NCI-H2196 (cell line): Measurements from ENCODE around the gene INPP4B.

Experiments used
- DNase-seq: peaks from one replicate; lab custom pipeline; 2025; ENCODE audit not compliant: unreplicated experiment; lab: John Stamatoyannopoulos, UW

Gene INPP4B

DNA sequence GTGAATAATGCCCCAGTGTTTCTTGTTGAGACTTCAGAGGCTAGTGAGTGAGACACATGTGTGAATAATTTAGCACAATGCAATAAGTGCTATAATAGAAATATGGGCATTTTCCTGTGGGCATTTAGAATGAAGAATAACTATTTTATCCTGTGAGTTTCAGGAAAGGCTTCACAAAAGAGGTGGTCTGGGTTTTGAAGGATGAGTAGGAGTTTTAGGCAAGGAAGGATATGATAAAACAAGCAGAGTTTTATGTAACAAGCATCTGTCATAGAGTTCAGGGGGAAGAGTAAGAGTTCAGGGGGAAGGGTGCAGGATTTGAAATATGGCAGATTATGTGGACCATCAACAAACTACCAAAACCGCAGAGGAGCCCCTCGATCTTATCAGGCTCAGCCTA is 529.2 kb downstream of the INPP4B start:
- DNase-seq, result no peak

DNA sequence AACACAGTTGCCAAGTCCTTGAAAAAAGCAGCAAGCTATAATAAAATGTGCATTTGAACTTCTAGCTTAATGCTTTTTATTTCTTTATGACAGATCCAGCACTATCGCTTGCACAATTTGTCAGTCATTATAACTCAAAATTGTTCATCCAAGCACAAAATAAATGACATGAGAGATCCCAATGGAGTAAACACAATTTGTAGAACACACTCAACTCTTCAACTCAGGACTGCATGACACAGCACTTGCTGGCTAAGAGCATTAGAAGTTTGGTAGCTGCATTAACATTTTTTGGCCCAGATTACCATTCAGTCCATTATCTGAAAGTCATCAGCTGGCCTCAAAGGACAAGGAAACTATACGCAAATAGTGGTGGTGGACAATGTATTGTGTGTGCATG is 530.1 kb downstream of the INPP4B start:
- DNase-seq, result no peak

DNA sequence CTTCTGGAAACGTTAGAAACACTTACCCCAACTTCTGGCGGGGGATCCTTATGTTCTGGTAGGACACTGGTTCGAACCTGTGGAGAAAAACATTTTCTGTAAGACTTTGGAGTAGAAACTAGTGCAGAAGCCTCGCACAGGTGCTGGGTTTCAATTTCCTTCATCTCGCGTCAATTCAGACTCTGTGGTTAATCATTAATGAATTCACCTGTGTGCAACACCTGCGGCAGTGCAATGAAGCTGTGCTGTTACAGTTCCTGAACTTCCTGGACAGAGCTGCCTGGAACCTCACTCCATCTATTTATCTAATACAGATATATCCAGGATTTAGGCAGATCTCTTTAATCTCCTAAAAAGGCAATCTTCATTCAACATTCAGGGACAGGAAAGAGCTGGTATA is 531.4 kb downstream of the INPP4B start:
- no peak for DNase-seq

DNA sequence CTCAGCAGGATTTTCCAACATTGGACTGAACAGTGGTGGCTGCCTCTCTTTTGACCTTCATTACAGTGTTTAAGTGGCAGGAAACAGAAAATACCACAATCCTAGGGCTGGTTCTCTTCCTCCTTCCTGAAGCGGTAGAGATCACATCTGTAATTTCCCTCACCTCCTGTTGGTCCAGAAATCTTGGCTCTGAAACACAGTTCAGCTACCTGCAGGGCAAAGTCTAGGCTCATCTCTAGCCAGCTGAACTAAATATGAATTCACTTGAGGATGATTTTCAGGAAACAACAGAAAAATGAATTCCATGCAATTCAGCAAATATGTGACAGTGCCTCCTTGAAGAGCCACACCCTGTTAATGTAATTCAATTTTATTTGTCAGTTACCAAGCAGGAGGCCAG is 531.9 kb downstream of the INPP4B start:
- no peak for DNase-seq

DNA sequence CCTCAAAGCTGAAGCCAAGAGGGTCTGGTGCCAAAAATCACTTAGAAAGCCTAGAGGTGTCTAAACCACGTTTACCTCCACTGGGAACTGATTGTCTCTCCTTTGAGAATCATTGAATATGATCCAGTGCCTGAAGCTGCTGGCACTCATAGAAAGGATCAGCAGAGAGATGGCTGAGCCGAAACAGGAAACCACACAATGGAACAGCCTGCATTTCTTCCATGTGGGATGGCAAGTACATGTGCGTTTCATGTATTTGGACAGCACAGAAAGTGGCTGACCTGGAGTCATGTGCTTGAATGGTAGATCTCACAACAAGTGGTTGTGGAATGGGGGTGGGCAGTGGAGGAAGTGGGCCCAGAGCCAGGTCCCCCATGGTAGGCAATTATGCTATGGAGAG is 533.7 kb downstream of the INPP4B start:
- DNase-seq, result no peak

DNA sequence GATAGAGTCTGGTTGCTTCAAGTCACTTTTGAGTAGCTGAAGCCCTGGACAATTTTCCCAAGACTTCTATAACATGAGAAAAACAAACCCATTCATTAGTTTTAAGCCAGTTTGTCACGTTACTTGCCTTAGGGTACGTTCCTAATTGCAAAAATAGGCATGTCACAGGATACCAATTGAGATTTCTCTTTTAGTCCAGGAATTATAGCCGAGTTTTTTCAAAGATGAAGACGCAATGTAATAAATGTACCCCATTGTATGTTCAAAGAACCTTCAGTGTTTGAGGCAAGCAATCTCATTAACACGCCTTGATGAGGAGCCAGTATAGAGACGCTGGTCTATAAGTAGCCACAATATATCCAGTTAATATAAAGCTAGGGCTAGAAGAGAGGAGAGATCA is 534.2 kb downstream of the INPP4B start:
- DNase-seq, result no peak

DNA sequence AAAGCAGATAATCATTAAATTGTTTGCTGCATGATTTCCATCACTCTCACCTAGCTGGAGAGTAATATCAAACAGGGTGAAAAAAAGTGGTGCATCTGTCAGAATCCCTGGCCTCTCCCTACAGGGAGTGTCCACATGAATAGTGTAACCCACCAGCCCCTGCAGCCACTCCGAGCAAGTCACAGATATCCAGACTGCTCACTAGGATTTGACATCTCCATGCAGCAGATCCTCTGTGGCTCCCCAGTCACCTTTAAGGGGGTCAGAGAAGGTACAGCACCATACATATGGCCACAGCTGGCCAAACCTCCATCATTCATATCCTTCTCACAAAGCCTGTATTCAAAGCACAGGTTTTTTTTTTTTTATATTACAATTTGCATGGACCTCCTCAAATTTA is 536.3 kb downstream of the INPP4B start:
- DNase-seq, result no peak

DNA sequence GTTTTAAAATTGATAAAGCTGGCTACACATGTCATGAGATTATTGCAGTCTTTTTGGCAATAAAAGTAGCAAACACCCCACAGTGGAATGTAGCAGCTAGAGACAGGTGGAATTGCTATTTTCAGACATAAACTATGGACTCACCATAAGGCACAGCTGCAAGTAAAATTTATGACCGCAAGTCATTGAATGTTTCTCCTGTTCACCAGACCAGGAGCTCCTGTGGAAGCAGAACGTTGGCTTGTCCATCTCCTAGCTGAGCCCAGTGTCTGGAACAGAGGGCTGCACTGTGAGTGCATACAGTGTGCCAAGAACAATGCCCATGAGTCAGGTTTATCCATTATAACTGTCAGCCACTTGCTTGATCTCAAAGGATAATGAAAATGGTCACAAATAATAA is 538.2 kb downstream of the INPP4B start:
- DNase-seq, result no peak

DNA sequence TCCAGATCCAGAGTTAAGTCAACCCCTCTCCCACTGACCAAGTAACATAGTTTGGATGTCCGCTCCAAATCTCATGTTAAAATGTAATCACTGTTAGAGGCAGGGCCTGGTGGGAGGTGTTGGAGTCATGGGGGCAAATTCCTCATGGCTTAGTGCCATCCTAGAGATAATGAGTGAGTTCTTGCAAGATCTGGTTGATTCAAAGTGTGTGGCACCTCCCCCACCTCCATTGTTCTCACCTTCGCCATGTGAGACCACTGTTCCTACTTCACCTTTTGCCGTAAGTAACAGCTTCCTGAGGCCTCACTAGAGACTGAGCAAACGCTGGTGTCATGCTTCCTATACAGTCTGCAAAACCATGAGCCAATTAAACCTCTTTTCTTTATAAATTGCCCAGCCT is 548.8 kb downstream of the INPP4B start:
- no peak for DNase-seq

DNA sequence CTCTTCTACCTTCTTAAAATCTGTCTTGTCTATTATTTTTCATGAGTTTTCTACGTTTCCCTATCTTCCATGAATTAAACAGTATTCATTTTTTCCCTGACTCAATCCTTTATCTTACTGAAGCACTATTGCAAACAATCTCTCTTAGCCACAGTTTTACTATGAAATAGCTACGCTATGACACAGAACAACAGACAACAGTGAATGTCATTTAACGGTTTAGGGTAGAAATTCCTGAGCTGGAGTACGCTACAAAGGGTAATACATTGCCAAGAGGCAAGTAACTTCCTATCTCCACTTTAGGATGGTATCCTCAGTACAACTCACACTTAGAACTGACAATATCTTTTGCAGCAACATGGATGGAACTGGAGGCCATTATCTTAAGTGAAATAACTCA is 552.6 kb downstream of the INPP4B start:
- no peak for DNase-seq

DNA sequence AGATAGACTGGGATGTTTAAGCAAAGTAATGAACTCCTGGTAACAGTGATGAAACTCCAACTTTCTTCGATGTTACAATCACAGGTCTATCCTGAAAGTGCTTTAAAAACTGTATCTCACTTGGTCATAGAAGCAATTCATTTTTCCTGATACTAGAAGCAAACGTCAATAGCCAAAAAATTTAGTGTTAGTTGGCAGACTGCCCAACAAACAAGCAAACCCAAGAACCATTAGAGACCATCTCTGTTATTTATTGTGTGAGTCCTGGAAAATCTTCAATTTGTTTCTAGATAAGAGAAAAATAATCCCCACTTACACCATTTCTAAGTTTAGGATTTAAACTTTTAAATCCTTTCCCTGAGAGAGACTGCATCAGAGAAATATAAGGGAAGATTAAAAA is 553.9 kb downstream of the INPP4B start:
- no peak for DNase-seq

DNA sequence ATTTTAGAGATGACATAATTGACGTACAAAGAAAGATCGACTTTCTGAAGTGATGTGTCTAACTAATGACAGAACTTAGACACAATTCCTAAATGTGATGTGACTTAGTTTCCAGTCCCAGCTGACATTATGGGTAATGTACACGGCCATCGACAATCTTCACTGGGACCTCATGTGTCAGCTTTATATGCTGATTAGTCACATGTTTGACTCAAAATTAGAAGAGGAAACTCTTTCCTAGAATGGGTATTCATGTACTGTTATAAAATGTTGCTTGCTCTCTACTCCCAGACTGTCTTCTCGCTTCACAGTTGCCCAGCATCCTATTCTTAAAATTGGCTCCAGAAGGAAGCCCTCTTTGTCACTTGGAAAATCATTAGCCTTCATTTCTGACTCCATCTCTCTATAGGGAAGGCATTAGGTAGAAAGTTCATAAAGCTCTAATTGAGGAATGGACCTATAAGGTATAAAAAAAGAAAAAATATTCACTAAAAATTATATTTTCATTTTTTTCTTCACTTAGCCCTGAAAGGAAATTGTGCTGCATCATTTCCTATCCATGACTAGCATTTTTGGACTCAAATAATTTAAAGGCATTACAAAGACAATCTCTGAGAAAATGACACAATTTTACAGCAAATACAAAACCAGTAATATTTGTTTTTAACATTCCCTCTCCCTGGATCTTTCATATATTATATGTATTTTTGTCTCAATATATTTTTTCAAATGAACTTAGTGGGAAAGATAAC is 554.6 kb downstream of the INPP4B start:
- DNase-seq, result no peak

DNA sequence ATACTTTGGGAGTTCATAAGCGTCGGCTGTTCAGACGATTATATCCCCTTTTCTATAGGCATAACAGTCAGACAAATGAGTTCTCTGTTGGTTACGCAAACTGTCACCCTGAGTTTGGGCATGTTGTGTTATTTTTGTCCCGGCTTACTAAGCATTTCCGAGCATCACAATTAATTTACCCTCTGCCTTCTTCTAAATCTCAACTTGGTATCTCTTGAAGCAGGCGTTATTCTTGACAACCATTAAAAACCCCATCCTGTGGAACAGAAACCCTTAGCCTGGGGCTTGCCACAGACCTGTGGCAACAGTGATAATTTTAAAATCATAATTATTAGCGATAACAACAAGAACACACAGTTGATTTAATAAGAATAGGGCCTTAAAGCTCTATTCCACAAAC is 558.7 kb downstream of the INPP4B start:
- DNase-seq, result no peak

DNA sequence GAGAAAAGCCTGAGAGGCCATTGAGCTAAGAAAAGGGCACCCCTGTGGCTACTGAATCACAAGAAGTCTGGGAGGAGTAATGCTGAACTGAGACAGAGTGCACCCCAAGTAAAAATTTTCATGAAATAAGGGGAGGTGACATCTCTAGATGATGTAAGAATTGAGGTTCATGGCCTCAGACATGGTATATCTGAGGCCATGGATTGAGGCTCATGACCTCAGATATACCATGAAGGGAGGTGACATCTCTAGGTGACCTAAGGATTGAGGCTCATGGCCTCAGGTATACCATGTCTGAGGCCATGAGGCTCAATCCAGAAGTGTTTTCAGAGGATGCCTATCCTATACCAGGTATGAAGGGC is 560.9 kb downstream of the INPP4B start:
- no peak for DNase-seq

DNA sequence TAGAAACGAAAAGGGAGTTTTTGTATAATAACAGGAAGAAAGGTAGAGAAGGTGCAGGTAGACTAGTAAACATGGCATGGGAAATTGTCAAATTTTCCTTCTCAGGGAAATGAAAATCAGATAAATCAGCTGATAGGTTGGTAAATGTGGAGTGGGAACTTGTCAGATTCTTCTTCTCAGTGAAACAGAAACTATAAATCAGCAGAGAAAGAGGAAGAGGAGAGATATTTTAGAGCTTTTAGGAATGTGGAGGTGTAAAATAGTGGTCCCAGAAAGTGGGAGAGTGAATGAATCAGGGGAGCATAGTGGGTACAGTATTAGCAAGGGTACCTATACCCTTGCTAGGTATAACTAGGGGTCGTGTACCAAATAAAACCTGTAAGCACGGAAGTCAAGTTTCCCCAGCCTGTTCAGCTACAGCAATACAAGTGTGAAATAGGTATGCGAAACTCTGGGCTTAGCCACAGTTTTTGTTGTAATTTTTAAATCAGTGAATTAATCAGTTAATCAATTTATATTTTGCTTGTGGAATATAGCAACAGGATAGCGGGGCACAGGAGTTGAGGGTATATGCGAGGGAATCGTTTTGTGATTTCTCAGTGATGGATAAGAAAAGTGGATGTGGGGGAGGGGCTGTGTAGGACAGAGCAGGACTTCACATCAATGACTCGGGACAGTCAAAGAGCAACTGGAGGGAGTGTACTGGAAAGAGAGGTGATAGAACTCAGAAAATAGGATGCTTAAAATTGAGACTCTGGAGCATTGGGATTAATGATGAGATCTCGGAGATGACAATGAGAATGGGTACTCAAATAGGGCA is 561.5 kb downstream of the INPP4B start:
- DNase-seq, result no peak

DNA sequence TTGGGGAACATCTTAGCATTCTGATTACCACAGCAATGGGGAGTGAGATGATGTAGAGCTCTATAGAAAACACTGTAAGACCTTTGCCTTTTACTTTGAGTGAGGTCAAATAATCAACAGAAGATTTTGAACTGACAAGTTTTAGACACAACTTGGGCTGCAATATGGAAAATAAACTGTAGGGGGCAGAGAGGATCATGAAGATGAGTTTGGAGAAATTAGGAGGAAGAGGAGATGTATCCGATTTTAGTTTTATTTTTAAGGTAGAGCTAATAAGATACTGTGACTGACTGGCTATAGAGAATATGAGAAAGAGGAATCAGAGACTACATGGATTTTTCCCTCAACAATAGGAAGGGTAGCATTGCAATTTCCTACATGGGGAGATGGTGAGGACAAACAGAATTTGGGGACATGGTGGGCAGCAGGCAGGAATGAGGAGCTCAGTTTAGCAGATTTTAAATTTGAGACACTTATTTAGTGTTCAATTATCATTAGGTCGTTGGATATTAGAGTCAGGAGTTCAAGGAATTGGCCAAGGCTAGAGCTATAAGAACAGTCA is 563.1 kb downstream of the INPP4B start:
- DNase-seq, result no peak

DNA sequence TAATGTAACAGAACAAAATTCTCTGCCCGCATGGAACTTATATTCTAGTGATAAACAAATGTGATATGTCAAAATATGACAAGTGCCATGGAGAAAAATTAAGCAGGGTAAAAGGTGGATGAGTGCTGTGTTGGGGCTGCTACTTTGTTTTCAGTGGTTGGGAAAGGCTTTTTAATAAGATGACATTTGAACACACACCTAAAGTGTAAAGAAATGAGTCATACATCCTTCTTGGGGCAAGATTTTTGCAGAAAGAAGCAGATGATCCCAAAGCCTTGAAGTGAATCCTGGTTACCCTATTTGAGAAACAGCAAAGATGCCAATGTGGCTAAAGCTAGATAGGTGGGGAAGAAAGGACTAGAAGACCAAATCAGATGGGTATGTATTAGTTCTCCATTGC is 564.1 kb downstream of the INPP4B start:
- DNase-seq, result no peak

DNA sequence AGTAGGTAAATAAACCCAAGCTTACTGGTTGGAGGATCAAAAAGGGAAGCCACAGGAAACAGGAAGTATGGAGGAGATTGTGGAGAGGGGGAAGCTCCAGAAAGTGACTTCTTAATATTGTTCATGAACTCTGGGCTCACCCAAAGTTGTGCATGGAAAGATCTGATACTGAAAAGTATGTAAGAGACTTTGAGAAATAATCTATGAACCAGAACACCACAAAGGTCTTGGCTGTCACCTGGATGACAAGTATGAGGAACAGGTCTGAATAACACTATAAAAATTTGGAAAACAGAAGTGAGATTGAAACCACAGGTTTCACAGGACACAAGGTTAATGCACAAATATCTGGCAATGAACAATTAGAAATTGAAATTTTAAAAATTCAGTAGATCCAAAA is 567.4 kb downstream of the INPP4B start:
- DNase-seq, result no peak

DNA sequence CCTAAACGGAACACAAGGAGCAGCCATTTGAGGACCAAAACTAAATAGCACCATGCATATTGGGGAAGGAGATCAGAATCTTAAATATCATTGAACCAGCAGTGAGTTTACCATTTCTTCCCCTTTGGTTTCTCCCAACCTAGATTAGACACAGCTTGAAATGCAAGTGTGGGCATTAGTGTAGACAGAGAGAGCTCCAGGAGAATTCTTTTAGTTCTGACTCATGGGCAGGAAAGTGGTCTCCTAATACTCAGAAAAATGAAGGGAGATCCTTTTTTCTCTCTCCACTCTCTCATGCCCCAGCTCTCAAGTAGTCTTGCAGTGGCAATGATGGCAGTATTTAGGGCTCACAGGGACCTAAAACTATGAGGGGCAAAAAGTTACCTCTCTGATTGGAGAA is 567.9 kb downstream of the INPP4B start:
- DNase-seq, result no peak

DNA sequence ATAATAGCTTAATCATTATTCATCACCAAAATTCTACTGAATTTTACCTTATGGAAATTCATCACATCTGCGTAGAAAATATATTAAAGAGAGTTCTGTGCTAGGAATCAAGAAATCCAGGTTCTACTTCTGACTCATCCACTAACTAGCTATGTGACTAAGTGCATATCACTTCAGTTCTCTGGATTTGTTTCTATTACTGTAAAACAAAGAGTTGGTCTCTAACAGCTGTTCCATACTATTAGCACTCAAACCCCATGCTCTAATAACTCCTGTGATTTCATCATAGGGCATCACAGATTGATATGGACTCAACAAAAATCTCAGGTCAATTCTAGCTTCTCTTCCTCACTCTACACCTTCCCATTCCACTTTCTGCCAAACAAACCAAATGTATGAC is 572.0 kb downstream of the INPP4B start:
- DNase-seq, result no peak

DNA sequence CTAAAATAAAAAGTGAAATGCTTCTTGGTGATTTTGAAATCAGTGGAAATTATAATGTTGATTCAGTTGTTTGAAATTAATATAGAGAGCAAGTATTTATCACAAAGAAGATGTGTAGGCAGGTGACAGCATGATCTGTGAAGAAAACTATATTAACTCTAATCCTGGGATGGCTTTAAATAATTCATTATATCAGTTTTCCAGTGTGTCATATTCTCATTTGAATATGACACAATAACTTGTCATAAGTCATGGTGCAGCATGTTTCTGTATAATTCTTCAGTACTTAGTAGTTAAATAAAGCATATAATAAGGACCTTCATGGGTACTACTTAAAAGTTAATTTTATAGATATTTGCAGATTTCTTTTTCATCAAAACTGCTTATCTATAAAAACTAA is 573.6 kb downstream of the INPP4B start:
- no peak for DNase-seq

DNA sequence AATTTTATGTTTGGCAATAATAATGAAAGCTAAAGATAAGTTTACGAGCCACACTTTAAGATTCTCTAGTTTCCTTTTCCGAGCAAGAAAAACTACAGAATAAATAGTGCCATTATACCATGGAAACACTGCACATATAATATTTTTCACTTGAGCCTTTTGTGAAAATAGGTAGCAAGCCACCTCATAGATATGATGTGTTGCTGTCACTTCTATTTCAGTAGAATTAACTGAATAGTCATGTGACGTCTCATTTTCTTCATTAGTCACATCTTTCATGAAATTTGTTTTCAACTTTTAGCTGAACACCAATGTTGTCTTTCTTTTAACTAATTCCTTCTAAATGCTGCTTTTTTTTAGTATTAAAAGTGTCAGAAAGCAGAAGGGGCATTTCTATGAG is 574.3 kb downstream of the INPP4B start:
- DNase-seq, result no peak
